Measurements from ENCODE around the gene LRMDA.
A peak's percentile ranks its signal among the peaks of the same experiment; 100 is the strongest.

LRMDA gene

DNA sequence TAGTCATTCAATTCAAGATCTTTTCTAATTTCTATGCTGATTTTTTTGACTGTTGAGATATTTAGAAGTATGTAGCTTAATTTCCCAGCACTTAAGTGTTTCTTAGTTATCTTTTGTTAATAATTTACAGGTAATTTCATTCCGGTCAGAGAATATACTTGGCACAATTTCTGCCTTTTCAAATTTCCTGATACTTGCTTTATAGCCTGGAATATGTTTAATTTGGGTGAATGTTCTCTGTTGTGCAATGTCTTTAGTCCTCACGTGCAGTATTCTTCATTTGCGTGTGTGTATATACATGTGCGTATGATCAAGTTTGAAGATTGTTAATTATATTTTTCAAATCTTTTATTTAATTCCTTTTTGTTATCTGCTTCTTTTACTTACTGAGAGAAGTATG lies 989.3 kb downstream of the LRMDA start:
- no peak overlapping the region for H3K4me3 ChIP-seq (ENCODE audit: low read length)
- TF ChIP-seq, protein P1, sequence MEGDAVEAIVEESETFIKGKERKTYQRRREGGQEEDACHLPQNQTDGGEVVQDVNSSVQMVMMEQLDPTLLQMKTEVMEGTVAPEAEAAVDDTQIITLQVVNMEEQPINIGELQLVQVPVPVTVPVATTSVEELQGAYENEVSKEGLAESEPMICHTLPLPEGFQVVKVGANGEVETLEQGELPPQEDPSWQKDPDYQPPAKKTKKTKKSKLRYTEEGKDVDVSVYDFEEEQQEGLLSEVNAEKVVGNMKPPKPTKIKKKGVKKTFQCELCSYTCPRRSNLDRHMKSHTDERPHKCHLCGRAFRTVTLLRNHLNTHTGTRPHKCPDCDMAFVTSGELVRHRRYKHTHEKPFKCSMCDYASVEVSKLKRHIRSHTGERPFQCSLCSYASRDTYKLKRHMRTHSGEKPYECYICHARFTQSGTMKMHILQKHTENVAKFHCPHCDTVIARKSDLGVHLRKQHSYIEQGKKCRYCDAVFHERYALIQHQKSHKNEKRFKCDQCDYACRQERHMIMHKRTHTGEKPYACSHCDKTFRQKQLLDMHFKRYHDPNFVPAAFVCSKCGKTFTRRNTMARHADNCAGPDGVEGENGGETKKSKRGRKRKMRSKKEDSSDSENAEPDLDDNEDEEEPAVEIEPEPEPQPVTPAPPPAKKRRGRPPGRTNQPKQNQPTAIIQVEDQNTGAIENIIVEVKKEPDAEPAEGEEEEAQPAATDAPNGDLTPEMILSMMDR (conservative IDR thresholded peaks at IDR 0.05; ENCODE audit: low read depth, low read length) = no peak
- DNase-seq (ENCODE audit: low read depth) = no peak

DNA sequence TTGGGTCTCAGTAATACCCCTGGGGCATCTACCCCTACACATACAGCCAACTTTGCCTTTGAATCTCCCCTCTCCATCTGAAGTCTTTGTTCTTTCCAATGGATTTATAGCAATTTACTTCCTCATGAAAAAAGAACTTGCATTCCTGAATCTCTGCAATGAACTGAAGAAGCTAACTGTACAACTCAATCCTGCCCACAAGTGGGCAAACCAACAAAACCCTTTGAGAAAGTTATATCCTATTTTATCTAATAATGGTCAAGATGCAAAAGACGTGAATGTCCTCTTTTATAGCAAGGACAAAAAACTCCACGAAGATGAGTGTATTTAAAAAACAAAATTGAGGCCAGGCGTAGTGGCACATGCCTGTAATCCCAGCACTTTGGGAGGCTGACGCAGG lies 991.3 kb downstream of the LRMDA start:
- no peak for DNase-seq (ENCODE audit: low read depth)

DNA sequence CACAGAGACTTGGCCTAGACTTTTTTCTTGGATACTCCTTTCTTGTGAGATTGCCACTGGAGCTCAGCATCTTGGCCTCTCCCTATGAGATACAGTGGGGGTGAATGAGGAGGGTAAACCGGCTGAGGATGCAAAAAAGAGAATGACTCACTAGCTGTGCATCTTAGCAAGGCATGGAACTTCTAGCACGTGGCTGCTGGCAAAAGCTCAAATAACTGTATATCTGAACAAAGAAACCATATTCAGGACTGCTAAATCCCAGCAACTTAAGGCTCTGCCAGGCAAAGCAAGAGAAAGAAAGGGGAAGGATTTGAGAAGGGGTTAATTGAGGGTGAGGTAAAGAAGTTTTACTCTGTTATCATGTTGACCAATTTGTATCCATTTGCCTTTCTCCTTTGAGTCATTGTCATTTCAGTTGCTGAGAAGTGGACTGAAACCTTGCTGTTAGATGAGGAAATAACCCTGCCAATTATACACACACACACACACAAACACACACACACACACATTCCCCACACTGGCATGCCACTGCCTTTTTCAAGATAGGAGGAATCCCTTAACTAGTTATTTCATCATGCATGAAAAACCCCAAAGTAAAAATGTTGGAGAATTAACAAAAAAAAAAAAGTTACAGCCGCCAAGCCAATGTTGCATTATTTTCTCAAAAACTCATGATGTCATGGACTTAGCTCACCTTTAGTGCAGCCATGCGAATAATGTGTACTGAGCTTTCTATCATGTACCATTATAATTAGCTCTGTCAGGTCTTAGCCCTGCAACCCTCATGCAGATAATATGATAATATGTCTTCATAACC lies 997.3 kb downstream of the LRMDA start:
- DNase-seq (ENCODE audit: low read depth) = peak; percentile 96

More for the DNA sequence above, 991.3 kb downstream of the LRMDA start:
- no peak overlapping the region for H3K4me3 ChIP-seq (ENCODE audit: low read length)
- TF ChIP-seq, protein P1 (conservative IDR thresholded peaks at IDR 0.05; ENCODE audit: low read depth, low read length) = no peak

DNA sequence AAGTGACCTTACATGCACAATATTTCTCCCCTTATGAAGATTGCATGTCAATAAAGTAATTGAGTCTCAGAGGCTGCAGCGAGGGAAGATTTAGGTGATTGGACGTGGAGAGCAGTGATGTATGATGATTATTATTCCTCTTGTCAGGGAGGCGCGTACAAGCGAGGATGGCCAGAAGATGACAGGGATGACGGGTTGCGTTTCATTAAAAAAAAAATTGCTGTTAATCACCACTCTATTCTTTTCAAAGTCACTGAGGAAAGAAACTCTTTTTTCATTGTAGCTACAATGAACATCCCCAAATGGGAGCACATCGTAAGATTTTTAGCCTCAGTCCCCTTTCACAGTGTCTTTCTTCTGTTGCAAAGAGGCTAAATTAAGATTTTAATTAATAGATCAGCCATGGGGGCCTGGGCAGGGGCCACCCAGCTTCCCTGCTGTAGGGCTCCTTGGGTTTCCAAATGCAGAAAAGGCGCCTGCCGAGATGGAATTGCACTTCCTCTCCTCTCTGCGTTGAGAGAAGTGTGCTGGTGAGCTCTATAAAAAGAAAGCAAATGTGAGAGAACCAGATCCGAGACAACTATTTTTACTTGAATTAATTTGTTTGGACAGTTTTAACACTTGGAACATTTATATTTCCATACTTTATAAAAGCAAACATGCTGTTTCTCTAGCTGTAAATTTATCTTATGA lies 998.1 kb downstream of the LRMDA start:
- no peak overlapping the region for H3K4me3 ChIP-seq (ENCODE audit: low read length)
- DNase-seq (ENCODE audit: low read depth) = no peak
- TF ChIP-seq, protein P1 (conservative IDR thresholded peaks at IDR 0.05; ENCODE audit: low read depth, low read length) = no peak

More for the DNA sequence above, 997.3 kb downstream of the LRMDA start:
- TF ChIP-seq, protein P1 (conservative IDR thresholded peaks at IDR 0.05; ENCODE audit: low read depth, low read length) = no peak
- H3K4me3 ChIP-seq (ENCODE audit: low read length) = no peak overlapping the region

DNA sequence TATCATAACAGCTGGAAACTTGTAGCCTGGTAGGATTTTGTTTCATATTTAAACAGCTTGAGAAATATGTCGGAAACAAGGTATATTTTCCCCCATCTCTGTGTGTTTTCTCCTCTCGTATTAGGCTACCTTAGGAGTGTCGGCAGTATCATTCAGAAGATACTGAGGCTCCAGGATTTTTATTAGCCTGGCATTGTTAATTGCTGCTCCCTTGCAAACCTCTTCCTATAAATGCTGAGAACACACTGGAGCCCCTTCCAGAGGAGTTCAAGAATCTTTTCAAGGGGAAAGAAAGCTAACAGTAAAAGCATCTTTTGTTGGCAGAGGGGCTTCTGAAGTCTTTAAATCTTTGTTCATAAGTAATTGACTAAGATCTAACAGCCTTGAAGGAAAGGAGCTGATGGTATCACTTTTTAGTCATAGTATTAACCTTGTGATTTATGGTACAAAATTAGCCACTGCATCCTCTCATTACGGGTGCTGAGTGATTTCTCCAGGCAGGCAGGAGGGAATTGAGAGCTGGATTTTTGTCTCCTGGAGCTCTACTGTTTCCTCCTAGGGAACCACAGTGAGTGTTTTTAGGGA lies 998.7 kb downstream of the LRMDA start:
- TF ChIP-seq, protein P1 (conservative IDR thresholded peaks at IDR 0.05; ENCODE audit: low read depth, low read length) = no peak
- H3K4me3 ChIP-seq (ENCODE audit: low read length) = no peak overlapping the region
- no peak for DNase-seq (ENCODE audit: low read depth)

DNA sequence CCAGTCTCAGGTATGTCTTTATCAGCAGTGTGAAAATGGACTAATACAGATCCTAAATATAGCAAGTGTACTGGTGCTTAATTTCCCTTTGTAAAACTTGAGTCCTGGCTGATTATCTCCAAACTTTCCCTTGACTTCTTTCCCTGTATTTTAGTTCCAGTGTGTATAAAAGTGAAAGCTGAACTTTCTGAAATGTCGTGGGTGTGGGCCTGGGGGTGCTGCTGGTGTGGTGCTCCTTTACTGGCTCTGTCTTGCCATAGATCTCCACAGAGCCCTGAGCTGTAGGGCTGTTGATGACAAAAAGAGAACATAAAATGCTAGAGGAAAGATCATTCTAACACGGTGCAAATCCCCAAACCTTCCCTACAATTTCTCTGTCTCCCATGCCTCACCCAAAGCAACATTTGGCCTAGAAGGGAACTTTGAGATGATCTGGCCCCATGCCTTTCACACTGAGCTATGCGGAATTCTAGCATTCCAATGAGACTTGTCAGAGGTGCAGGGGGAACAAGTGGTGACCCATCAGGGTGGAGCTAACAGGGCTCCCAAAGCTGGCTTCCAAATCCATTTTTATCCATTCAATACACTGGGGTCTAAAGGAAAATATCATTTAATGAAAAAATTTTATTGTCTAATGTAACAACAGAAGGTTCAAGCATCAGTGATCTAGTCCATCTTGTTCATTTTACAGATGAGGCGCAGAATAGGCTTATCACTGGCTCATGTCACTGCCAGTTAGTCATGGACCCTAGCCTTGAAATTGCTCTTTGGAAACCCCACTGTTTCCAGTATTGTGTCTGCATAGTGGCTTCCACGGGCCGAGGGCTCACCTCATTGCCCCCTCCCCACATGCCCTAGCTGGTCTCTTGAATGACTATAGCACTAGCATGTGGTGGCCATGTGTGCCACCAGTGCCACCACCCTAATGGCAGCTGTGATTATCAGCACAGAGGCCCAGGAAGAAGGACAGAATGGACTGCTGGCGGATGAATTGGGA lies 1000.9 kb downstream of the LRMDA start:
- no peak for DNase-seq (ENCODE audit: low read depth)
- TF ChIP-seq, protein P1 (conservative IDR thresholded peaks at IDR 0.05; ENCODE audit: low read depth, low read length) = no peak
- H3K4me3 ChIP-seq (ENCODE audit: low read length) = no peak overlapping the region
